NK-92 (cell line): ENCODE results near the gene SLC7A10.
"Not testable (repeated sequence)": the region's sequence is repeated elsewhere in the genome, so short reads cannot be mapped to it uniquely, and the experiment has no call there.

Source experiments
- DNase-seq: peaks from one replicate; lab custom pipeline; 2025; ENCODE audit not compliant: unreplicated experiment; lab: John Stamatoyannopoulos, UW

The SLC7A10 gene

DNA sequence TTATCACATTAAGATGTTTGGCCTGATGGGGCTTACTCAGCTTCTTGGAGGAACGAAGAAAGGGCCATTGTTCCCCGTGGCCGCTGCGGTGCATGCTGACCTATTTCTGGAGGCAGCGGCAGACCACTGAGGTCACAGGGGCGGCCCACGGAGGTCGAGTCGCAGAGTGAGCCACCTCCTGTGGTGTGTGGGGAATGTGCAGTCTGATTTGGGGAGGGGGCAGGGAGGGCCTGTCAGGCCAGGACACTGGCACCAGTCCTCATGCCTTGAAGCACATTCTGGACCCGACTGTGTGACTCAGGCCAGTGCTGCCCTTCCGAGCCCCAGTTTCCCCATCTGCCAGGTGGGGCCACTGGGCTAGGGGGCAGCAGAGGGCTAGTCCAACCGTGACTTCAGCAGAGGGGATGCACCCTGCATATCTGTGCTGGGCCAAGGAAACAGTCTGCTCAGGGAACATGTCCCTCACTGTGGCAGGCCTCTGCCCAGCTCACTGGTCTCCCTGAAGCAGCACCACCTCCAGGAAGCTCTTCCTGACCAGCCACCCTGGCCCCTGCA lies 6.3 kb downstream of the SLC7A10 start:
- no peak for DNase-seq

DNA sequence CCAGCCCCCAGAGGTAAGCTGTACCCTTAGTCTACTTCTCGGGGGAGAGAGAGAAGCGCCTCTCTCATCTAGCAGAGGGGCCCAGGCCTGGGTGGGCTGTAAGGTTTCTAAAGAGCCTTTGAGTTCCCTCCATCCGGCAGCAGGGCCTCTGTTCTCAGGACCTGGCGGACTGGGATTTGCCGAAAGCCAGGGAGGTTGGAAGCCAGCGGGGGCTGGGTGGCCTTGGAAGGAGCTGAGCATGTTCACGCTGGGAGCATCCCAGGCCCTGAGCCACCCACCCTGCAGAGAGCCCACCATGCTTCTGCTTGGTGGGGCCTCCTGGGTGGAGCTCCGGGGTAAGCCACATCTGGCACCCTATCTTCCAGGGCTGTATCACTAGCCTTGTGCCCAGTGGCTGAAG lies 7.8 kb downstream of the SLC7A10 start:
- DNase-seq, result no peak

DNA sequence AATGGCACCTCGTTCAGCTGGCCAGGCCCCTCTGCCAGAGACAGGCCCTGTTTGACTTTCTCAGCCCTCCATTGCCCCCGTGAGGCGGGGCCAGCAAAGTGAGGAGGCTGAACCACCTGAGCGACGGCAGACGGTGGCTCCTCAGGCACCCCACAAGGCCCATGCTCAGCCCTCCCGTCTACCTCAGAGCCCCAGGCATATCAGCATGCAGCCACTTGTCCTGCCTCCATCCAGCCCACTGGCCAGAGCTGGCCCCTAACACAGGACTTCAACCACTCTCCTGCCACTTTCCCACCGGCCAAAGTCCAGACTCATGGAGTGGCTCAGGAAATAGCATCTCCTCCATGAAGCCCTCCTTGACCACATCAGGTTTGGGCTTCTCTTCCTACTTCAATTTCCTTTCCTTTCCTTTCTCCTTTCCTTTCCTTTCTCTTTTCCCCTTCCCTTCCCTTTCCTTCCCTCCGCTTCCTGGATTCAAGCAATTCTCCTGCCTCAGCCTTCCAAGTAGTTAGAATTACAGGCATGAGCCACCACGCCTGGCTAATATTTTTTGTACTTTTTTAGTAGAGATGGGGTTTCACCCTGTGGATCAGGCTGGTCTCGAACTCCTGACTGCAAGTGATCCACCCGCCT lies 9.3 kb downstream of the SLC7A10 start:
- DNase-seq, result no peak

DNA sequence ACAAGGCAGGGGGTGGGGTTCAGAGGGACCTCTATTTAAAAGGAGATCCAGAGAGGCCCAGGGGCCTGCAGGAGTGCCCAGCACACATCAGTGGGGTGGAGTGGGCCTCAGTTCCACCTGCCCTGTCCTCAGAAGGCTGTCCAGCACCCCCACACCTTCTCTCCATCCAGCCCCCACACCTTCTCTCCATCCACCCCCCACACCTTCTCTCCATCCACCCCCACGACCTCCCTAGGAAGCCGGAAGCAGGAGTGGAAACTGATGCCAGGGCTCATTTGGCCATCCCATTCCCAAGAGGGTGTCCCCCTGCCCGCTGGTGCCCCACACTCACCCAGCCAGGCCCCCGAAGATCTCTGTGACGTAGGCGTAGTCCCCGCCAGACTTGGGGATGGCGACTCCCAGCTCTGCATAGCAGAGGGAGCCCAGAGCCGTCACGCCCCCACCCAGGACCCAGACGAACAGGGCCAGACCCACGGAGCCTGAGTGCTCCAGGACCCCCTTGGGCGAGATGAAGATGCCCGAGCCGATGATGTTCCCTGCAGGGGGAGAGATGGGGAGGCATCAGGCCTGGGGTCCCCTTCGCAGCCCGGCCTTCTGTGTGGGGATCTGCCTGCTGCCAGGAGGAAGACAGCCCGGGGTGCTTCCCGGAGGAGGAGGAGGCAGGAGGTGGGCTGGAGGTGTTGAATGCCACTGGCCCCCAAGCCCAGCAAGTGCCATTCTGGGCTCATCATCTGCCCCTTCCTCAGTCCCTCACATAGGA lies 10.0 kb downstream of the SLC7A10 start:
- DNase-seq, result no peak

DNA sequence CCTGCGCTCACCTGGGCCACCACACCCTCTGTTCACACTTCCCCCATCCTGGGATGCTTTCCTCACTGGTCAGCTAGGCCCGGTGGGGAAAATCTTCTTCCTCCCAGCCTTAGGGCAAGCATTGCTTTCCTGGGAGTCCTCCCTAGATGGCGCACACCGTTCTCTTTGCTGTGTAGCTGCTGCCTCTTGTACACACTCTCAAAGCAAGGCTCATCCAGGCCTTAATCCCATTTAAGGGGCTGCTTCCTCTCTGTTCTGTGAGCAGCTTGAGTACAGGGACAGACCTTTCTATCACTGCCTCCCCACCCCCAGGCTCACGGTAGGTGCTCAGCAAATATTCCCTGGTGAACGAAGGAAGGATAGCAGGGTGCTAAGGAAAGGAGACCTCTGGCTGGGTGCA lies 11.1 kb downstream of the SLC7A10 start:
- DNase-seq, result no peak

DNA sequence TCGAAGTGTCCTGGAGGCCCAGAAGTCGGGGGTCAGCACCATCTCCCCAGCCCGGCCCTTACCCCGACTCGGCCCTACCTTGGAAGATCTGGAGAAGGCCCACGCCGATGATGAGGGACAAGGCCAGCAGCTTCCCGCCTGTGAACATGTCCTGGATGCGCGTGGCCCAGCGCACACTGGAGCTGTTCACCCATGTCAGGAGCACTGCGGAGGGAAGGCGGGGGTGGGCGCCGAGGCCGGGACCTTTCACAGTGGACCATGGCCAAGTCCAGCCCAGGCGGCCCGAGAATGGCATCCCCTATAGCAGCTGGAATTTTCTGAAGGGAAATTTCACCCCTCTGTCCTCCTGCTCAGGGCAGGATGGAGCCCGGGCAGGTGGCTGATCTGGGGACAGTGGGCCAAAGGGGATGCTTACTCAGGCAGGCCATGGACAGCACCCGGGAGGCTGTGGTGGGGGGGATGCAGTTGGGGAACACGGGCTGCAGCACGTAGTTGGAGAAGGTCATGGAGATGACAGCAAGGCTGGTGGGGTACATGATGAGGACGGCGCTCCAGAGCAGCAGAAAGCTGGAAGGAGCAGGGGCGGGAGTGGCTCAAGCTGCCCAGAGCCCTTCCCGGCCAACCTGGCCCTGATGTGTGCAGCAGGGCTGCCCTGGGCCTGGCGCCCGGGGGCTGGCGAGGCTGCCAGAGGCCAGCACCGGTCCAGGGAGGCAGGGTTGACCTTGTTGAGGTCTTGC lies 13.0 kb downstream of the SLC7A10 start:
- DNase-seq, result no peak

DNA sequence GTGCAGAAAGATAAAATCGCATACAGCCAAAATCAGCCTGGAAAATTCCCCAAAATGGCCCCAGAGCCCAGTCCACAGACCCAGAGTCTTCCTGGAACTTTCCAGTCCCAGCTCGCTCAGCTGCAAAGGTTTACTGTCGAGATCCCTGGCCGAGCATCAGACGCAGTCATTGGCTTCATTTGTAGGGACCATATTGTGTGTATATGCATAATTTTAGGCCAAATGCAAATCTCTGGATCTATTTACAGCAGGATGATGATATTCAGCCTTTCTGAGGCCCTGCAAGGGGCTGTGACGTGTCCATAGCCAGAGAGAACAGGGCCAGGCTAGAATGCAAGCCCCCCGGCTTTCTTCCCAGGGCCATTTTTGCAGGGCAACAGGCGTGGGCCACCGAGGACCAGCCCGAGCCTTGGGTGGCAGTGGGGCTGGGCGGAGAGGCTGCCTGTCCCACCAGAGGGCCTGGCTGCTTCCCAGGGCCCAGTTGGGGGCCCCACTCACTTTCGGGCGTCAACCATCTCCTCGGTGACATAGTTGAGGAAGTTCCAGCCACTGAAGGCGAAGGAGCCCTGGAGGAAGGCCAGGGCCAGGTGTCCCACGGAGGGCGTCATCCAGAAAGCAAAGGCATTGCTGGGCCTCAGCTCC lies 13.7 kb downstream of the SLC7A10 start:
- no peak for DNase-seq

DNA sequence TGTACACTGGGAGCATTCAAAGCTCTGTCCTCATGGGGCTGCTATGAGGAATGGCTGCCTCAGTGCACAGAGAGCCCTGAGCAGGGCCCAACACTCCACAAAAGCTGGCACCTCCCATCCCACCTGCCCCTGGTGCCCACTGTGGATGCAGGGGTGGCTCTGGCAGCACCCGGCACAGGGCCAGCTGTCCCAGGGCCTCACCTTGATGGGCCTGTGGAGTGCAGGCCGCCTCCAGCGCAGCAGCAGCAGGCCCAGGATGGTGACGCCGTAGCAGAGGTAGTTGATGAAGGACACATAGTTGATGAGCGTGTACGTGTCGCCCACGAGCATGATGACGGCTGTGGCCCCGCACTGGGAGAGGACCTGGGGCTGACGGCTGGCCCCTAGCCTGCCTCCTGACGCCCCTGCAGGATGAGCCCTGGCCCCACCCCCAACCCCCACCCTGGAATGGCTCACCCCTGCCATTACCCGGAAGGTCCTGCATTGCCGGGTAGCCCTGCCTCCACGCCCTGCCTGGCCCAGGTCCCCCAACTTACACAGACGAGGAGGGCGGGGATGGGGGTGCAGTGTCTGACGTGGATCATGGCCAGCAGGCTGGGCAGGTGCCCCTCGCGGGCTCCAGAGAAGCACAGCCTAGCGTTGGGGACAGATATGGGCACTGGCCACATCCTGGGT lies 15.2 kb downstream of the SLC7A10 start:
- no peak for DNase-seq

DNA sequence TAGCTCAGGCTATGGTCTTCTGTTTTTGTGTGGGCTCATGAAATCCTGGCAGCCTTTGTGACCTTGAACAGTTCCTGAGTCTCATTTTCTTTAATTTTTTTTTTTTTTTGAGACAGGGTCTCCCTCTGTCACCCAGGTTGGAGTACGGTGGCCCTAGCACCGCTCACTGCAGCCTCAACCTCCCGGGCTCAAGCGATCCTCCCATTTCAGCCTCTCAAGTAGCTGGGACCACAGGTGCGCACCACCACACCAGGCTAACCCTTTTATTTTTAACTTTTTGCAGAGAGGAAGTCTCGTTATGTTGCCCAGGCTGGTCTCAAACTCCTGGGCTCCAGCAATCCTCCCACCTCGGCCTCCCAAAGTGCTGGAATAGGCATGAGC lies 15.8 kb downstream of the SLC7A10 start:
- not testable (repeated sequence) for DNase-seq

DNA sequence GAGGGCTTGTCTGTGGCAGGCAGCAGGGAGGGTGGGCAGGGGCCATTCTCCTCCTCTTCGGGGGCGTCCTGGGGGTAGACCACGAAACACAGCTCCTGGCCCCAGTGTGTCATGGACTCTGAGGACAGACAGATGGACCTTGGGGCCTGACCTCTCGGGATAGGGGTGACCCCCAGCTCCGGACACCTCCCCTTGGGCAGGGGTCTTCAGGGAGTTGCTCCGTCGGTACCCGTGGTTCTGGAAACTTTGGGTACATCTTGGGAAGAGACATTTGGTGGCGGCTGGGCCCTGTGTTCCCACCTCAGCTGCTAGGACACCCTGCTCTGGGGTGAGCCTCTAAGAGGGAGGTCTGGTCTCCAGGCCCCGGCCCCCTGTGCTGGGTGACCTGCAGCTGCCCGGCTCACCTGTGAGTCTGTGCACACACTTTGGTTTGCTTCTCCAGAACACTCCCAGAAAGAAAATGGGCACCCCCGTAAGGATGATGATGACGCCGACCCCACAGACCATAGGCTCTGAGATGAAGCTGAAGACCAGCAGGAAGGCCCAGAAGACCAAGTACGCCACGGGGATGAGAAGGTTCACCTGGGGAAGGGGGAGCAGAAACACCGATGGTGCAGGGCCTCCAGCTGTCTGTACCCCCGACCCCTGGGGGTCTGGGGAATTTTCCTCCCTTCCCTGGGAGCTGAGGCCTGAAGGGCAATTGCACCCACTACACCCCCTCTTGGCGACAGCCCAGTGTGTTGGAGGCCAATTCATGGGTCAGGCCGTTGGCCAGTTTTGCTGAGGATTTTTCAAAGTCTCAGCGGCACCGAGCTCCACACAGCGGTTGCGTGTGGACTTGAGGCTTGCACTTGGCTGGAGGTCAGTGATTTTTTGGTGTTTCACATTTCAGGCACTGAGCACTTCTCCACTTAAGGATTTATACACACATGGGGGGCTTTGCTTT lies 16.5 kb downstream of the SLC7A10 start:
- DNase-seq, result no peak

DNA sequence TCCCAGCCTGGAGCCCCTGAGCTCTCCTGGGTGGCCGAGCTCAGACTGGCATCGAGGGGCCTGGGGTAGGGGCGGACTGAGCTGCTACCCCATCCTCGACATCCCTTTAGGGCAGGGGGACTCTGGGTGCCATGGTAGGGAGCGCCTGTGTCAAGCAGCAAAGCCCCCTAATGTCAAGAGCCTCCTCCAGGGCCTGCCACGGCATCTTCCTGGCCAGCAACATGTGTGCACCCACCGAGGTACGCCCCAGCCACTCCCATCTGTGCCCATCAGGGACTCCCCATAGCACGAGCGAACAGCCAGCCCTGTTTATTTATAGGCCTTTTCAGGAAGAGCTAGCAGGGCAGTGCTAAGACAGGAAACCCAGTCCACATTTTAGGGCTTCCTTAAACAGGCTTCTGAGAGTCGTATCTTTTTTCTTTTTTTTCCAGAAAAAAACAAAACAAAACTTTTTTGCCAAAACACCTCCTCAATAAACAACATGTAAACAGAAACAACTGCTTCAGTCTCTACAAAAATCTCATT lies 17.2 kb downstream of the SLC7A10 start:
- no peak for DNase-seq

DNA sequence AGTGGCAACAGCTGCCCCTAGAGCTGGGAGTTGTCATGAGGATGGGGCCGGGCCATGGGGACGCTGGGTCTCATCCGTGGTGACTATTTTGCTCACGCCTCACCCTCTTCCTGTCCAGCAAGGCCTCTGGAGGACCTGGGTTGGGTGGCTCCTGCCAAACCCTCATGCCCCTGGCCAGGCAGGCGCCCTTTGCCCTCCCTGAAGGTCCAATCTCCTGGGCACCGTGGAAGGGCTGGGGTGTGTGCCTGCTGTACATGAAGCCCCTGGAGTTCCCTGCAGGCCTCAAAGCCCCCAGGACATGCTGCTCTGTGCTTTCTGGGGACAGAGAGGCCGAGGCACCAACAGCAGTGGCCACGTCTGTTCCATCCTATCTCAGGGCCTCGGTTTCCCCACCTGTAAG lies 17.7 kb downstream of the SLC7A10 start:
- DNase-seq, result no peak

DNA sequence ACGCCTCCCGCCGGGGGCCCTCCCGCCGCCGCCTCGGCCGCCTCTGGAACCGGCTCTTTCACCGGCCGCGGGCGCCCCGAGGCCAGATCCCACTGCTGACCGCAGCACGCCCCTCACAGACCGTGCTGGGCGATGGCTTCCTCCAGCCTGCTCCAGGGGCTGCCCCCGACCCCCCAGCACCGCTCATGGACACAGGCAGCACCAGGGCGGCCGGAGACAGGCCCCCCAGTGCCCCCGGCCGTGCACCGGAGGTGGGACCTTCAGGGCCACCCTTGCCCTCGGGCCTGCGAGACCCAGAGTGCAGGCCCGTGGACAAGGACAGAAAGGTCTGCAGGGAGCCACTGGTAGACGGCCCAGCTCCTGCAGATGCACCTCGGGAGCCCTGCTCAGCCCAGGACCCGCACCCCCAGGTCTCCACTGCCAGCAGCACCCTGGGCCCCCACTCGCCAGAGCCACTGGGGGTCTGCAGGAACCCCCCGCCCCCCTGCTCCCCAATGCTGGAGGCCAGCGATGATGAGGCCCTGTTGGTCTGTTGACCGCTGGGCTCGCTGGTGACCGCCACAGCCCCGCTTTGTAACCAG lies 18.5 kb downstream of the SLC7A10 start:
- DNase-seq, result no peak

DNA sequence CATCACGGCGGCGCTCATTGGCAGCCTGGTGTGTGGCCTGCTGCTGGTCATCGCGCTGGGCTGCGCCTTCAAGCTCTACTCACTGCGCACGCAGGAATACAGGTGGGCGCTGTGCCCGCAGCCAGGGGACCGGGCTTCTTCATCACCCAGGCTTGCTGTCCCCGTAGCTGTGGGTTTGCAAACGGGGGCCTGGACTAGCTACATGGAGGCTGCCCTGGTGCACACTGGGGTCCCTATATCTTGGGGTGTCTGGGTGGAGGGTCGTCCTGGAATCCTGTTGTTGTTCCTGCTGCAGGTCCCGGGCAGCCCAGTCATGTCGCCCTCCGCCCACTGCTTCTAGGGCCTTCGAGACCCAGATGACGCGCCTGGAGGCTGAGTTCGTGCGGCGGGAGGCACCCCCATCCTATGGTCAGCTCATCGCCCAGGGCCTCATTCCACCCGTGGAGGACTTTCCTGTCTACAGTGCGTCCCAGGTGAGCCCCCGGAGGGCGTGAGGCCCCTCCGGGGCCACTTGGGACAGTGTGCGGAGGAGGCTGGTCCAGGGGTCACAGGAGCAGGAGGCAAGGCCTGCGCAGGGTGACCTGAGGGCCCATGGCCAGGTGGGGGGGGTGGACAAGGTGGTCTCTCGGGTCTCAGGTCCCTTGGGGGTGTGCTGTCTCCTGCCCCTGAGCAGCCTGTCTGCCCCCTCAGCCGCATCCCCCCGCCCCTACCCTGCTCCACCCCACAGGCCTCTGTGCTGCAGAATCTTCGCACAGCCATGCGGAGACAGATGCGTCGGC lies 19.2 kb downstream of the SLC7A10 start:
- DNase-seq, result no peak

DNA sequence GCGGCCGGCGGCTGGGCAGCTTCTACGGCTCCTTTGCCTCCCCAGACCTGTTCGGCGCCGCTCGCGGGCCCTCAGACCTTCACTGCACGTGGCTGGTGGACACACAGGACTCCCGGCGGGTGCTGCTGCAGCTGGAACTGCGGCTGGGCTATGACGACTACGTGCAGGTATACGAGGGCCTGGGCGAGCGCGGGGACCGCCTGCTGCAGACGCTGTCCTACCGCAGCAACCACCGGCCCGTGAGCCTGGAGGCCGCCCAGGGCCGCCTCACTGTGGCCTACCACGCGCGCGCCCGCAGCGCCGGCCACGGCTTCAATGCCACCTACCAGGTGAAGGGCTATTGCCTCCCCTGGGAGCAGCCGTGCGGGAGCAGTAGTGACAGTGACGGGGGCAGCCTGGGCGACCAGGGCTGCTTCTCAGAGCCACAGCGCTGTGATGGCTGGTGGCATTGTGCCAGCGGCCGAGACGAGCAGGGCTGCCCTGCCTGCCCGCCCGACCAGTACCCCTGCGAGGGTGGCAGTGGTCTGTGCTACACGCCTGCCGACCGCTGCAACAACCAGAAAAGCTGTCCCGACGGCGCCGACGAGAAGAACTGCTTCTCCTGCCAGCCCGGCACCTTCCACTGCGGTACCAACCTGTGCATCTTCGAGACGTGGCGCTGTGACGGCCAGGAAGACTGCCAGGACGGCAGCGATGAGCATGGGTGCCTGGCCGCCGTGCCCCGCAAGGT lies 20.0 kb downstream of the SLC7A10 start:
- DNase-seq, result no peak

DNA sequence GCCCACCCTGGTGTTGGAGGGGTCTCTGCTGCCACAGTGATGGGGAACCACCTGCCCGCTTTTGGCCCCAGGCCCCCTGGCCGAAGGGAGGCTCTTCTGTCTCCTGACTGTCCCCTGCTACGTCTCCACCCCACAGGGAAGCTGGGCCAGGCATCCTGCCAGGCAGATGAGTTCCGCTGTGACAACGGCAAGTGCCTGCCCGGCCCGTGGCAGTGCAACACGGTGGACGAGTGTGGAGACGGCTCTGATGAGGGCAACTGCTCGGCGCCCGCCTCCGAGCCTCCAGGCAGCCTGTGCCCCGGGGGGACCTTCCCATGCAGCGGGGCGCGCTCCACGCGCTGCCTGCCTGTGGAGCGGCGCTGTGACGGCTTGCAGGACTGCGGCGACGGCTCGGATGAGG lies 20.5 kb downstream of the SLC7A10 start:
- no peak for DNase-seq

DNA sequence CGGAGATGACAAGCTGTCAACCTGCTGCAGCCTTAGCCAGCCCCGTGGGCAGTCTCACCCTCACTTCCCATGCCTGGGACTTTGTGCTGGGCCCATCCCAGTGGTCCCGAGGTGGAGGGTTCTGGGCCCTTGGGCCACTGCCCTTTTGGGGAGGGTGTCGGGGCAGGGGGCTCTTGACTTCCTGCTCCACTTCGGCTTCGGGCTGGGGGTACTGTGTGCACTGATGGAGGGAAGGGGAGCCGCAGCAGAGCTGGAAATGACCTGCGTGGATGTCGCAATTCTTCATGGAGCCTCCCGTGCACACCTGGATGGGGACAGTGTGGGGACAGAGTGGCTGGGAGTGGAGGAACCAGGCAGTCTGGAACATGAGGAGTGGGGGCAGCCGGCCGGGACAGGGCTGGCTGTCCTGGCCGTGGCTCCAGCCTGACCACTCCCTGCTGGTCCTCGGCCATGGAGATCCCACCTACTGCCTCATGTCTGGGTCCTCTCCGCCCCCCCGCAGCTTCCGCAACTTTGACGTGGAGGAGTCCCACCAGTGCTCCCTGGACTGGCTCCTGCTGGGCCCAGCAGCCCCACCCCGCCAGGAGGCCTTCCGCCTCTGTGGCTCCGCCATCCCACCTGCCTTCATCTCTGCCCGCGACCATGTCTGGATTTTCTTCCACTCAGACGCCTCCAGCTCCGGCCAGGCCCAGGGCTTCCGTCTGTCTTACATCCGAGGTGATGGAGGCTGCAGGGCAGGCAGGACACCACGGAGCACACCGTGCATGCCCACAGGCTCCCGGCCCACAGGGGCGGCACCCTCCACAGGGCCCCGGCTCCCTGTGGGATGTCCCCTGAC lies 21.3 kb downstream of the SLC7A10 start:
- no peak for DNase-seq
